ENCODE data around the gene TRAM2. TPM values are rescaled to one million over a fixed set of nuclear protein-coding genes. Genes with fewer than 3 reads are reported as not detected.

TRAM2 gene
- total and polyA plus RNA-seq, 2 of the 8 experiments (the other 6 are each of a cell fraction or from before 2014, with no cell fraction given): 9.0 to 21.4 TPM

DNA sequence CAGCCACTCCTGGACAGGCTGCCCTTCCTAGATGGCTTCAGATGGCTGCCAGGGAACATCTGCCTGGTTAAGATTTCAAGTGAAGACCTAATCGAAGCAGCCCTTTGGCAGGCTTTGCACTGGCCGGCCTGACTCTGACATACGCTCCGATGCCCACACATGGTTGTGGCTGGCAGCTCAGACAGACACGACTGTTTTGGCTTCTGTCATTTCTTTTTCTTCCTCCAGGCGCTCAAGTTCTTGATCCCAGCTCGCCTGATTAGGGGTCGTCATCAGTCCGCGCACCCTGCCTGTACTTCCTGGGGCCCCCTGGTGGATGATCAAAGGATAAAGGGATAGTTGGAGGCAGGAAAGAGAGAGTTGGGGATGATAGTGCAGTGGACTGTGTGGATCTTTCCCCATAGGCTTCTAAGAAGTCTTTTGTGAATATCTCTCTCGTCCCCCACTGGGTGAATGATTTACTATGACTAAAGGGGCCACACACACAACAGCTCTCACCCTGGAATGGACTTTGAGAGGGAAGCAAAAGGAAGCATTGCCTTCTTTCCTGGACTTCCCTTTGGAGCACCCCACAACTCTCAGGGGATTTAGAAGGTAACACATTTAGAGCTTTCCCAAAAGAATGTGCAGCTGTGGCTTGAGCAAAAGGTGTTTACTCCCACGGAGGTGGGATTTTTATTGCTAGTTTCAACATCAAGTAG lies 21.4 kb upstream of the TRAM2 start (continued):
- no peak for TF ChIP-seq NANOG (IDR thresholded peaks at IDR 0.05; ENCODE audit: insufficient read depth, low read depth, low read length, poor library complexity, severe bottlenecking)
